HepG2 (cell line): ENCODE measurements around the gene FAM24A. TPM values are rescaled to one million over a fixed set of nuclear protein-coding genes. Genes with fewer than 3 reads are reported as not detected.
A peak's percentile ranks its signal among the peaks of the same experiment; 100 is the strongest.

Experiments used
- AHR ChIP-seq: IDR thresholded peaks from 2 replicates; pipeline ENCODE4 v1.6.1; 2018; ENCODE audit warnings: missing genetic modification reagents, missing compliant biosample characterization
- ARHGAP35 ChIP-seq: sonication (generic); formaldehyde crosslinking; IDR thresholded peaks from 2 replicates; pipeline ENCODE4 v1.9.0; 2022; ENCODE audit warnings: mild to moderate bottlenecking, inconsistent platforms, moderate library complexity, missing genetic modification reagents, borderline replicate concordance
- ATRX ChIP-seq: sonication (generic); formaldehyde crosslinking; IDR thresholded peaks from 2 replicates; pipeline ENCODE4 v1.4.0; 2020; ENCODE audit warnings: missing genetic modification reagents, borderline replicate concordance
- CBX1 ChIP-seq: IDR thresholded peaks from one replicate; pipeline ENCODE4 v1.6.1; 2016; ENCODE audit warnings: antibody characterized with exemption, low read depth
- DPF2 ChIP-seq: sonication (generic); formaldehyde crosslinking; IDR thresholded peaks from 2 replicates; pipeline ENCODE4 v1.4.0; 2020; ENCODE audit warnings: mild to moderate bottlenecking, low read depth, missing genetic modification reagents, borderline replicate concordance
- FIP1L1 ChIP-seq: fragments of 200-400 bp; formaldehyde crosslinking; IDR thresholded peaks from 2 replicates; pipeline ENCODE4 v1.6.1; 2018; ENCODE audit warnings: low read depth, mild to moderate bottlenecking, low read length, moderate library complexity, borderline replicate concordance; ENCODE audit not compliant: insufficient read depth
- FOSL2 ChIP-seq: sonication (generic); formaldehyde crosslinking; IDR thresholded peaks from 2 replicates; pipeline ENCODE4 v1.4.0; 2020; ENCODE audit warnings: missing genetic modification reagents
- FOXC1 ChIP-seq: sonication (generic); formaldehyde crosslinking; IDR thresholded peaks from 2 replicates; pipeline ENCODE4 v1.8.0; 2022; ENCODE audit warnings: mild to moderate bottlenecking, missing genetic modification reagents, borderline replicate concordance
- HOXA3 ChIP-seq: sonication (generic); formaldehyde crosslinking; IDR thresholded peaks from 2 replicates; pipeline ENCODE4 v1.5.0; 2020; ENCODE audit warnings: missing genetic modification reagents
- IRX3 ChIP-seq: sonication (generic); formaldehyde crosslinking; IDR thresholded peaks from 2 replicates; pipeline ENCODE4 v1.8.1; 2023; ENCODE audit warnings: mild to moderate bottlenecking, low read depth, missing genetic modification reagents, borderline replicate concordance
- NR2C2 ChIP-seq: sonication (generic); formaldehyde crosslinking; IDR thresholded peaks from 2 replicates; pipeline ENCODE4 v1.4.0; 2020; ENCODE audit warnings: missing genetic modification reagents, mild to moderate bottlenecking, moderate library complexity, borderline replicate concordance
- SALL2 ChIP-seq: sonication (generic); formaldehyde crosslinking; IDR thresholded peaks from 2 replicates; pipeline ENCODE4 v1.8.1; 2023; ENCODE audit warnings: mild to moderate bottlenecking, missing genetic modification reagents, inconsistent platforms
- SUZ12 ChIP-seq: fragments of 150-350 bp; IDR thresholded peaks from 2 replicates; pipeline ENCODE4 v1.6.1; 2014; ENCODE audit warnings: low read depth, low read length
- YEATS4 ChIP-seq: sonication (generic); formaldehyde crosslinking; IDR thresholded peaks from 2 replicates; pipeline ENCODE4 v1.4.0; 2020; ENCODE audit warnings: missing genetic modification reagents, borderline replicate concordance
- ZBTB8A ChIP-seq: sonication (generic); formaldehyde crosslinking; IDR thresholded peaks from 2 replicates; pipeline ENCODE4 v1.4.0; 2020; ENCODE audit warnings: mild to moderate bottlenecking, low read depth, missing genetic modification reagents, borderline replicate concordance
- ZFP36L1 ChIP-seq: sonication (generic); formaldehyde crosslinking; IDR thresholded peaks from 2 replicates; pipeline ENCODE4 v1.8.0; 2022; ENCODE audit warnings: mild to moderate bottlenecking, missing genetic modification reagents, moderate library complexity
- ZNF598 ChIP-seq: sonication (generic); formaldehyde crosslinking; IDR thresholded peaks from 2 replicates; pipeline ENCODE4 v1.5.1; 2020; ENCODE audit warnings: mild to moderate bottlenecking, missing genetic modification reagents, borderline replicate concordance
- ZNF790 ChIP-seq: sonication (generic); formaldehyde crosslinking; IDR thresholded peaks from 2 replicates; pipeline ENCODE4 v1.8.0; 2022; ENCODE audit warnings: missing genetic modification reagents, mild to moderate bottlenecking, borderline replicate concordance
- ZNF839 ChIP-seq: sonication (generic); formaldehyde crosslinking; IDR thresholded peaks from 2 replicates; pipeline ENCODE4 v1.4.0; 2020; ENCODE audit warnings: missing genetic modification reagents, mild to moderate bottlenecking, borderline replicate concordance
- ZNF841 ChIP-seq: sonication (generic); formaldehyde crosslinking; IDR thresholded peaks from 2 replicates; pipeline ENCODE4 v1.8.1; 2023; ENCODE audit warnings: missing genetic modification reagents, borderline replicate concordance
- polyA plus RNA-seq, 8 experiments: library from polyadenylated mRNA; depleted of rRNA in 3 of 8; stranded (reverse) in 7 of 8; unstranded in 1 of 8; fragments of >200 nt; fragmentation: Illumina TruSeq in 4 of 8; extraction: Trizol in 4 of 8; gene quantifications; 2 replicates each; pipeline versions ENCODE4 v1.2.1 to v1.2.3, GENCODE V29; 2011 to 2016; ENCODE audit warnings: low read depth in 4 of 8, missing spikeins in 1 of 8, mixed read lengths in 1 of 8; ENCODE audit not compliant: insufficient read depth in 1 of 8
- total RNA-seq, 5 experiments: library from RNA; depleted of rRNA; stranded (reverse); fragments of >200 nt; fragmentation: Illumina TruSeq; extraction: Trizol; gene quantifications; 2 replicates each; pipeline ENCODE4 v1.2.3, GENCODE V29; 2016; ENCODE audit warnings: low read depth in 1 of 5
- TF ChIP-seq, protein P1 (sequence below): sonication (generic); formaldehyde crosslinking; IDR thresholded peaks from 2 replicates; pipeline ENCODE4 v1.4.0; 2020; ENCODE audit warnings: mild to moderate bottlenecking, missing genetic modification reagents
- TF ChIP-seq, protein P2 (sequence below): sonication (generic); formaldehyde crosslinking; IDR thresholded peaks from 2 replicates; pipeline ENCODE4 v1.5.1; 2020; ENCODE audit warnings: missing genetic modification reagents, mild to moderate bottlenecking, borderline replicate concordance
- TF ChIP-seq, protein P3 (sequence below): sonication (generic); formaldehyde crosslinking; conservative IDR thresholded peaks from 2 replicates; pipeline ENCODE4 v1.4.0; 2020; ENCODE audit warnings: missing genetic modification reagents
- TF ChIP-seq, protein P4 (sequence below): sonication (generic); formaldehyde crosslinking; IDR thresholded peaks from 2 replicates; pipeline ENCODE4 v1.4.0; 2020; ENCODE audit warnings: missing genetic modification reagents

FAM24A gene
- total and polyA plus RNA-seq, 2 of the 13 experiments (the other 11 are each of a cell fraction or from before 2014, with no cell fraction given) = not detected

DNA sequence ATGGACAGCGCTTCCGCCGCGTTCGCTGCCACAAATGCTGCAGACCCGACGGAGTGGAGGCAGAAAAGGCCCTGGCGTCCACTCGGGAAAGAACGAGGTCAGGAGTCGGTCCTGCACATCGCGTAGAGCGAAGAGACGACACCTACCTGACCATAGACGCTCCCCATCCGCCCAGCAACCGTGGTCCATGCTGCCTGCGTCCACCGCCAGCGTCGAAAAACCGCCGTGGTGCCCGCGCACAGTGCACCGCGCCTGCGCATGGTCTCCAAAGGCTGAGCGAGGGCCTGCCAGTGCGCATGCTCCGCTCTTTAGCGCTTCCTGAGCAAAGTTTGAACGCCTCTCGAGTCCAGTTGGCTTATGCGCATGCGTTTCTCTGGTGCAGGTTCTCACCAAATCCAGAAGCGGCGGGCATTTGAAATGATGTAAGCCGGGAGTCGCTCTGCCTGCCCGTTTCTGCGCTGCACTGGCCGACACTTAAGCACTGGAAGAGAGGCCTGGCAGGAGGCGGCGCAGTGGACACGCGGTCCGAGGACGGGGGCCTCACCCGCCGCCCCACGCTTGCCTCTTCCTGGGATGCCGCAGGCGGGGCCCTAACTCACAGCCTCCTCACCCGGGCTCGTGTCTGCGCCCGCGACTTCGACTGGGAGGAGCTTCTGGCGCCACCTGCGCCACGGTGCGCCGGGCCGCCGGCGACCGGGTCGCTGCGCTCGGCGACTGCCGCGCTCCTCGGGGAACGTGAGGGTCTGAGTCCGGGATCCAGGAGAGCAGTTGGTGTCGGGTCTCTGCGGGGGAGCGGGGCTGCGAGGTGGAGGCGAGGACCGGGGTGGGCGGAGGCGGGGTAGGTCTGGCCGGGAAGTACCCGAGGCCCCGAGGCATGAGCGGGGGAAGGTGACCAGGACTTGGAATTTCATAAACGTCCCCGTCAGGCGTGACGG, 30.8 kb upstream of the FAM24A start, which contains the start of gene FAM24B (continued):
- TF ChIP-seq DPF2 (CRISPR knock-in tag) (no peak), ARHGAP35 (peak; percentile 54; the same call in 1 of the 2 replicates), ZNF598 (CRISPR knock-in tag) (0 out of 2 replicates have a peak, but pooled peaks have one; percentile 16), CBX1 (no peak), FOXC1 (peak; percentile 83; the same call in 1 of the 2 replicates), IRX3 (peak; percentile 64; the same call in 1 of the 2 replicates), ZBTB8A (no peak), HOXA3 (CRISPR knock-in tag) (peak; percentile 26; the same call in 1 of the 2 replicates), AHR (CRISPR knock-in tag) (no peak; the same call in 1 of the 2 replicates), ZNF839 (CRISPR knock-in tag) (no peak), SALL2 (CRISPR knock-in tag) (0 out of 2 replicates have a peak, but pooled peaks have one; percentile 35), ATRX (CRISPR knock-in tag) (no peak), YEATS4 (CRISPR knock-in tag) (0 out of 2 replicates have a peak, but pooled peaks have one; percentile 48), SUZ12 (no peak), ZNF790 (CRISPR knock-in tag) (no peak), NR2C2 (no peak), ZFP36L1 (CRISPR knock-in tag) (peak; percentile 71; the same call in 1 of the 2 replicates), FIP1L1 (0 out of 2 replicates have a peak, but pooled peaks have one; percentile 59), ZNF841 (peak; percentile 26; the same call in 1 of the 2 replicates), FOSL2 (CRISPR knock-in tag) (no peak)
- TF ChIP-seq, protein P1, sequence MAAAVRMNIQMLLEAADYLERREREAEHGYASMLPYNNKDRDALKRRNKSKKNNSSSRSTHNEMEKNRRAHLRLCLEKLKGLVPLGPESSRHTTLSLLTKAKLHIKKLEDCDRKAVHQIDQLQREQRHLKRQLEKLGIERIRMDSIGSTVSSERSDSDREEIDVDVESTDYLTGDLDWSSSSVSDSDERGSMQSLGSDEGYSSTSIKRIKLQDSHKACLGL = peak; percentile 59; the same call in 1 of the 2 replicates
- TF ChIP-seq, protein P2, sequence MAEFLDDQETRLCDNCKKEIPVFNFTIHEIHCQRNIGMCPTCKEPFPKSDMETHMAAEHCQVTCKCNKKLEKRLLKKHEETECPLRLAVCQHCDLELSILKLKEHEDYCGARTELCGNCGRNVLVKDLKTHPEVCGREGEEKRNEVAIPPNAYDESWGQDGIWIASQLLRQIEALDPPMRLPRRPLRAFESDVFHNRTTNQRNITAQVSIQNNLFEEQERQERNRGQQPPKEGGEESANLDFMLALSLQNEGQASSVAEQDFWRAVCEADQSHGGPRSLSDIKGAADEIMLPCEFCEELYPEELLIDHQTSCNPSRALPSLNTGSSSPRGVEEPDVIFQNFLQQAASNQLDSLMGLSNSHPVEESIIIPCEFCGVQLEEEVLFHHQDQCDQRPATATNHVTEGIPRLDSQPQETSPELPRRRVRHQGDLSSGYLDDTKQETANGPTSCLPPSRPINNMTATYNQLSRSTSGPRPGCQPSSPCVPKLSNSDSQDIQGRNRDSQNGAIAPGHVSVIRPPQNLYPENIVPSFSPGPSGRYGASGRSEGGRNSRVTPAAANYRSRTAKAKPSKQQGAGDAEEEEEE = no peak
- TF ChIP-seq, protein P3, sequence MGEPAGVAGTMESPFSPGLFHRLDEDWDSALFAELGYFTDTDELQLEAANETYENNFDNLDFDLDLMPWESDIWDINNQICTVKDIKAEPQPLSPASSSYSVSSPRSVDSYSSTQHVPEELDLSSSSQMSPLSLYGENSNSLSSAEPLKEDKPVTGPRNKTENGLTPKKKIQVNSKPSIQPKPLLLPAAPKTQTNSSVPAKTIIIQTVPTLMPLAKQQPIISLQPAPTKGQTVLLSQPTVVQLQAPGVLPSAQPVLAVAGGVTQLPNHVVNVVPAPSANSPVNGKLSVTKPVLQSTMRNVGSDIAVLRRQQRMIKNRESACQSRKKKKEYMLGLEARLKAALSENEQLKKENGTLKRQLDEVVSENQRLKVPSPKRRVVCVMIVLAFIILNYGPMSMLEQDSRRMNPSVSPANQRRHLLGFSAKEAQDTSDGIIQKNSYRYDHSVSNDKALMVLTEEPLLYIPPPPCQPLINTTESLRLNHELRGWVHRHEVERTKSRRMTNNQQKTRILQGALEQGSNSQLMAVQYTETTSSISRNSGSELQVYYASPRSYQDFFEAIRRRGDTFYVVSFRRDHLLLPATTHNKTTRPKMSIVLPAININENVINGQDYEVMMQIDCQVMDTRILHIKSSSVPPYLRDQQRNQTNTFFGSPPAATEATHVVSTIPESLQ = no peak
- TF ChIP-seq, protein P4, sequence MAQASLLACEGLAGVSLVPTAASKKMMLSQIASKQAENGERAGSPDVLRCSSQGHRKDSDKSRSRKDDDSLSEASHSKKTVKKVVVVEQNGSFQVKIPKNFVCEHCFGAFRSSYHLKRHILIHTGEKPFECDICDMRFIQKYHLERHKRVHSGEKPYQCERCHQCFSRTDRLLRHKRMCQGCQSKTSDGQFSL (CRISPR knock-in tag) = no peak
